Measurements from ENCODE around the gene ACOT9.

DNA sequence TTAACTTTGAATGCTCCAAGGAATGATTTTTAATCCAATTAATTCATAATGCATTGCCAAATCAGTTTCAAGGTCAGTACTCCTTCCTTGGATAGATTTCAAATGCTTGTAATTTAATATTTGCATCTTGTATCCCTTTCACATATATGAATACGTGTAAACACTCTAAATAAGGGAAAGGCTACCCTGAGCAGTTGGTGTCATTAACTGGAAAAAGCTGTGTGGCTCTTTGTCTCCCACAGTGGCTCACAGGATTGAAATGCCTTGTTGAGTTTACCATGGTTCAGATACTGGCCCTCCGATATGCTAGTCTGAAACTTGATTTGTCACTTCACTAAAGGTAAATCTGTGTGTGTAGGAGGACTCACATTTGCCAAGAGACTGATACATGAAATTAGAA lies 16.7 kb upstream of the ACOT9 start:
- no peak for TF ChIP-seq CTCF (IDR thresholded peaks at IDR 0.05; ENCODE audit: extremely low read depth in 1 of 2, insufficient read depth in 1 of 2, low read depth in 1 of 2, low read length in 2 of 2)
- no peak for TF ChIP-seq EZH2 (IDR thresholded peaks at IDR 0.05; ENCODE audit: borderline replicate concordance, low read depth, low read length, severe bottlenecking)
- no peak for TF ChIP-seq POLR2A (IDR thresholded peaks at IDR 0.05; ENCODE audit: low read depth, low read length)
- TF ChIP-seq JUN (IDR thresholded peaks at IDR 0.05; ENCODE audit: borderline replicate concordance, insufficient read depth, insufficient read length, low read depth): no peak
- no peak for TF ChIP-seq POLR2AphosphoS5 (IDR thresholded peaks at IDR 0.05; ENCODE audit: insufficient read depth, low read depth, low read length)
